ENCODE results near the gene CNOT11.

Gene CNOT11

GRCh38 chr2:101230541-101231001 lies 22.1 kb upstream of the CNOT11 start:
- Histone ChIP-seq H4K20me1 (ENCODE audit: control insufficient read depth, insufficient read depth, low read depth, low read length) (no peaks in the 10 kb centered on the region), H3K9me2 (replicated peaks; ENCODE audit: control insufficient read depth, low read length) (no peaks in the 10 kb centered on the region), H3K4me3 (ENCODE audit: low read length) (no peak overlapping the region), H3K27me3 (ENCODE audit: control insufficient read depth, low read length) (no peaks in the 10 kb centered on the region), H3K36me3 (ENCODE audit: control insufficient read depth, low read length) (no peaks in the 10 kb centered on the region), H3K27ac (ENCODE audit: low read depth, low read length) (no peak overlapping the region), H3F3A (ENCODE audit: control insufficient read depth, insufficient read depth) (no peaks in the 10 kb centered on the region), H3K4me2 (ENCODE audit: low read length) (no peak overlapping the region), H3K79me2 (ENCODE audit: control insufficient read depth, low read length) (no peaks in the 10 kb centered on the region), H3K9me3 (ENCODE audit: control insufficient read depth, insufficient read depth, low read length) (no peaks in the 10 kb centered on the region; the same call in 1 of the 2 replicates), H3K4me1 (ENCODE audit: control insufficient read depth, low read length) (peaks cover 8% of the 10 kb centered on the region)
- no peak for TF ChIP-seq CTCF (IDR thresholded peaks at IDR 0.05; ENCODE audit: low read depth, low read length, poor library complexity, severe bottlenecking)
- TF ChIP-seq EZH2phosphoT487 (IDR thresholded peaks at IDR 0.05; ENCODE audit: borderline replicate concordance, low read length) = no peak

- Histone ChIP-seq H3K36me3 (ENCODE audit: control insufficient read depth, low read length) (no peaks in the 10 kb centered on the region), H3K9me3 (ENCODE audit: control insufficient read depth, insufficient read depth, low read length) (no peaks in the 10 kb centered on the region; the same call in 1 of the 2 replicates), H3F3A (ENCODE audit: control insufficient read depth, insufficient read depth) (no peaks in the 10 kb centered on the region), H3K4me2 (ENCODE audit: low read length) (no peak overlapping the region), H3K27ac (ENCODE audit: low read depth, low read length) (no peak overlapping the region), H3K79me2 (ENCODE audit: control insufficient read depth, low read length) (no peaks in the 10 kb centered on the region), H3K27me3 (ENCODE audit: control insufficient read depth, low read length) (no peaks in the 10 kb centered on the region), H4K20me1 (ENCODE audit: control insufficient read depth, insufficient read depth, low read depth, low read length) (no peaks in the 10 kb centered on the region), H3K9me2 (replicated peaks; ENCODE audit: control insufficient read depth, low read length) (no peaks in the 10 kb centered on the region), H3K4me3 (ENCODE audit: low read length) (no peak overlapping the region), H3K4me1 (ENCODE audit: control insufficient read depth, low read length) (peaks cover 7% of the 10 kb centered on the region)
- TF ChIP-seq EZH2phosphoT487 (IDR thresholded peaks at IDR 0.05; ENCODE audit: borderline replicate concordance, low read length) (no peak), CTCF (IDR thresholded peaks at IDR 0.05; ENCODE audit: low read depth, low read length, poor library complexity, severe bottlenecking) (no peak)
Measured at GRCh38 chr2:101231240-101231639, 21.4 kb upstream of the CNOT11 start.

- H3K27me3 ChIP-seq (ENCODE audit: control insufficient read depth, low read length) = no peaks in the 10 kb centered on the region
- no peaks in the 10 kb centered on the region for H3K79me2 ChIP-seq (ENCODE audit: control insufficient read depth, low read length)
- no peaks in the 10 kb centered on the region for H3F3A ChIP-seq (ENCODE audit: control insufficient read depth, insufficient read depth)
- H3K36me3 ChIP-seq (ENCODE audit: control insufficient read depth, low read length) = no peaks in the 10 kb centered on the region
- H4K20me1 ChIP-seq (ENCODE audit: control insufficient read depth, insufficient read depth, low read depth, low read length) = no peaks in the 10 kb centered on the region
- no peaks in the 10 kb centered on the region; the same call in 1 of the 2 replicates for H3K9me3 ChIP-seq (ENCODE audit: control insufficient read depth, insufficient read depth, low read length)
- TF ChIP-seq CTCF (IDR thresholded peaks at IDR 0.05; ENCODE audit: low read depth, low read length, poor library complexity, severe bottlenecking) (no peak), EZH2phosphoT487 (IDR thresholded peaks at IDR 0.05; ENCODE audit: borderline replicate concordance, low read length) (no peak)
- no peaks in the 10 kb centered on the region for H3K9me2 ChIP-seq (replicated peaks; ENCODE audit: control insufficient read depth, low read length)
- peaks cover 7% of the 10 kb centered on the region for H3K4me1 ChIP-seq (ENCODE audit: control insufficient read depth, low read length)
- no peak overlapping the region for H3K4me3 ChIP-seq (ENCODE audit: low read length)
- H3K27ac ChIP-seq (ENCODE audit: low read depth, low read length) = no peak overlapping the region
- H3K4me2 ChIP-seq (ENCODE audit: low read length) = no peak overlapping the region
Measured at GRCh38 chr2:101231937-101232730, 20.6 kb upstream of the CNOT11 start.
